Neural crest cell (in vitro differentiated cells): Measurements from ENCODE around the gene LRRC8D. TPM values are rescaled to one million over a fixed set of nuclear protein-coding genes. Genes with fewer than 3 reads are reported as not detected.

Source experiments
- DNase-seq: peaks from one replicate; pipeline ENCODE4 v3.0.0; 2021; ENCODE audit warnings: low read depth, mixed read lengths, low spot score
- H3K27ac Mint-ChIP-seq: one replicate; pipeline ENCODE4 v1.8.0; 2021; ENCODE audit warnings: mild to moderate bottlenecking, mixed read lengths; ENCODE audit not compliant: unreplicated experiment
- H3K27me3 Mint-ChIP-seq: 2 replicates; pipeline ENCODE4 v1.8.0; 2021; ENCODE audit warnings: low read depth, mild to moderate bottlenecking, mixed read lengths
- H3K36me3 Mint-ChIP-seq: 2 replicates; pipeline ENCODE4 v1.8.0; 2021; ENCODE audit warnings: low read depth, mild to moderate bottlenecking, mixed read lengths
- H3K4me1 Mint-ChIP-seq: 2 replicates; pipeline ENCODE4 v1.8.0; 2021; ENCODE audit warnings: mixed read lengths
- H3K4me3 Mint-ChIP-seq: one replicate; pipeline ENCODE4 v1.8.0; 2021; ENCODE audit warnings: mild to moderate bottlenecking, mixed read lengths
- H3K9me3 Mint-ChIP-seq: 2 replicates; pipeline ENCODE4 v1.8.0; 2021; ENCODE audit warnings: mixed read lengths
- CTCF ChIP-seq: fragments of 200-600 bp; sonication (generic); conservative IDR thresholded peaks from 2 replicates; pipeline ENCODE4 v1.5.0; 2021; ENCODE audit warnings: antibody characterized with exemption, mild to moderate bottlenecking
- total RNA-seq: library from RNA; stranded (reverse); gene quantifications from 2 replicates; pipeline ENCODE4 v1.2.1, GENCODE V29; 2021

LRRC8D gene
- total RNA-seq, 1 donor from 2014 or later: 44.9 TPM

- TF ChIP-seq CTCF: no peak
- no peak overlapping the region for H3K27ac Mint-ChIP-seq
- DNase-seq: no peak
- no peak overlapping the region for H3K4me3 Mint-ChIP-seq
- no peaks in the 10 kb centered on the region for H3K36me3 Mint-ChIP-seq
- no peaks in the 10 kb centered on the region for H3K9me3 Mint-ChIP-seq
- H3K4me1 Mint-ChIP-seq: peaks cover 4% of the 10 kb centered on the region
- H3K27me3 Mint-ChIP-seq: no peaks in the 10 kb centered on the region
Observed at GRCh38 chr1:89809556-89809955, 11.3 kb upstream of the LRRC8D start.

- no peak for DNase-seq
- no peaks in the 10 kb centered on the region for H3K9me3 Mint-ChIP-seq
- H3K4me3 Mint-ChIP-seq: no peak overlapping the region
- H3K27ac Mint-ChIP-seq: no peak overlapping the region
- H3K36me3 Mint-ChIP-seq: no peaks in the 10 kb centered on the region
- no peaks in the 10 kb centered on the region for H3K27me3 Mint-ChIP-seq
- no peak for TF ChIP-seq CTCF
- peaks cover 4% of the 10 kb centered on the region for H3K4me1 Mint-ChIP-seq
Observed at GRCh38 chr1:89810302-89810701, 10.5 kb upstream of the LRRC8D start.

- H3K36me3 Mint-ChIP-seq: no peaks in the 10 kb centered on the region
- H3K27me3 Mint-ChIP-seq: no peaks in the 10 kb centered on the region
- TF ChIP-seq CTCF: no peak
- no peaks in the 10 kb centered on the region for H3K9me3 Mint-ChIP-seq
- DNase-seq: no peak
- no peak overlapping the region for H3K27ac Mint-ChIP-seq
- H3K4me1 Mint-ChIP-seq: peaks cover 4% of the 10 kb centered on the region
- no peak overlapping the region for H3K4me3 Mint-ChIP-seq
Observed at GRCh38 chr1:89810880-89811279, 10.0 kb upstream of the LRRC8D start.

GRCh38 chr1:89812992-89813391 lies 7.8 kb upstream of the LRRC8D start:
- Mint-ChIP-seq H3K27me3 (no peaks in the 10 kb centered on the region), H3K4me1 (peaks cover 4% of the 10 kb centered on the region), H3K36me3 (no peaks in the 10 kb centered on the region), H3K4me3 (no peak overlapping the region), H3K27ac (no peak overlapping the region), H3K9me3 (no peaks in the 10 kb centered on the region)
- DNase-seq: no peak
- TF ChIP-seq CTCF: no peak

- Mint-ChIP-seq H3K4me3 (no peak overlapping the region), H3K27ac (no peak overlapping the region), H3K9me3 (no peaks in the 10 kb centered on the region), H3K27me3 (no peaks in the 10 kb centered on the region), H3K36me3 (no peaks in the 10 kb centered on the region), H3K4me1 (peaks cover 8% of the 10 kb centered on the region)
- no peak for TF ChIP-seq CTCF
- no peak for DNase-seq
Observed at GRCh38 chr1:89815040-89815439, 5.8 kb upstream of the LRRC8D start.

- peaks cover 10% of the 10 kb centered on the region for H3K4me1 Mint-ChIP-seq
- H3K4me3 Mint-ChIP-seq: no peak overlapping the region
Observed at GRCh38 chr1:89815611-89816010, 5.2 kb upstream of the LRRC8D start.

More at GRCh38 chr1:89815611-89816010, 5.2 kb upstream of the LRRC8D start:
- no peak for DNase-seq
- no peak overlapping the region for H3K27ac Mint-ChIP-seq
- TF ChIP-seq CTCF: no peak
- no peaks in the 10 kb centered on the region for H3K9me3 Mint-ChIP-seq
- H3K36me3 Mint-ChIP-seq: no peaks in the 10 kb centered on the region
- no peaks in the 10 kb centered on the region for H3K27me3 Mint-ChIP-seq
